Vagina (tissue), 2 donors: ENCODE data around the gene IZUMO2.
"Not testable (repeated sequence)": the region's sequence is repeated elsewhere in the genome, so short reads cannot be mapped to it uniquely, and the experiment has no call there.

Source experiments
- POLR2A ChIP-seq, 2 donors: fragments of 450-650 bp; IDR thresholded peaks; one replicate each; pipeline ENCODE4 v1.6.1; 2017; ENCODE audit warnings: antibody characterized with exemption in 2 of 2, mild to moderate bottlenecking in 2 of 2, moderate library complexity in 2 of 2
- TF ChIP-seq, protein P1 (sequence below), 3 experiments: fragments of 450-650 bp in 2 of 3; fragments of 200-600 bp in 1 of 3; sonication (generic) in 1 of 3; IDR thresholded peaks; one replicate each; pipeline ENCODE4 v1.5.1; 2017 to 2019; ENCODE audit warnings: antibody characterized with exemption in 3 of 3, mild to moderate bottlenecking in 2 of 3, moderate library complexity in 2 of 3

- TF ChIP-seq POLR2A (IDR thresholded peaks at IDR 0.05): not testable (repeated sequence)
- TF ChIP-seq, protein P1, sequence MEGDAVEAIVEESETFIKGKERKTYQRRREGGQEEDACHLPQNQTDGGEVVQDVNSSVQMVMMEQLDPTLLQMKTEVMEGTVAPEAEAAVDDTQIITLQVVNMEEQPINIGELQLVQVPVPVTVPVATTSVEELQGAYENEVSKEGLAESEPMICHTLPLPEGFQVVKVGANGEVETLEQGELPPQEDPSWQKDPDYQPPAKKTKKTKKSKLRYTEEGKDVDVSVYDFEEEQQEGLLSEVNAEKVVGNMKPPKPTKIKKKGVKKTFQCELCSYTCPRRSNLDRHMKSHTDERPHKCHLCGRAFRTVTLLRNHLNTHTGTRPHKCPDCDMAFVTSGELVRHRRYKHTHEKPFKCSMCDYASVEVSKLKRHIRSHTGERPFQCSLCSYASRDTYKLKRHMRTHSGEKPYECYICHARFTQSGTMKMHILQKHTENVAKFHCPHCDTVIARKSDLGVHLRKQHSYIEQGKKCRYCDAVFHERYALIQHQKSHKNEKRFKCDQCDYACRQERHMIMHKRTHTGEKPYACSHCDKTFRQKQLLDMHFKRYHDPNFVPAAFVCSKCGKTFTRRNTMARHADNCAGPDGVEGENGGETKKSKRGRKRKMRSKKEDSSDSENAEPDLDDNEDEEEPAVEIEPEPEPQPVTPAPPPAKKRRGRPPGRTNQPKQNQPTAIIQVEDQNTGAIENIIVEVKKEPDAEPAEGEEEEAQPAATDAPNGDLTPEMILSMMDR (IDR thresholded peaks at IDR 0.05): peak in 1 of 3 experiments; percentile 12
These were observed 27.1 kb downstream of the IZUMO2 start for GRCh38 chr19:50135856-50136602.
